Neuronal stem cell (in vitro differentiated cells): ENCODE measurements around the gene MIGA2.
A peak's percentile ranks its signal among the peaks of the same experiment; 100 is the strongest.

Source experiments
- DNase-seq: peaks from one replicate; pipeline ENCODE4 v3.0.0-alpha.2; 2013; ENCODE audit warnings: low spot score
- H2AFZ ChIP-seq: one replicate; pipeline ENCODE4 v1.6.1; 2013; ENCODE audit warnings: mild to moderate bottlenecking, low read length, inconsistent platforms
- H2AK5ac ChIP-seq: 2 replicates; pipeline ENCODE4 v1.6.1; 2013; ENCODE audit warnings: low read depth, mild to moderate bottlenecking, inconsistent platforms, low read length, moderate library complexity, mixed read lengths
- H2BK120ac ChIP-seq: 2 replicates; pipeline ENCODE4 v1.6.1; 2013; ENCODE audit warnings: low read depth, mild to moderate bottlenecking, inconsistent platforms, low read length, moderate library complexity, mixed read lengths
- H2BK12ac ChIP-seq: one replicate; pipeline ENCODE4 v1.6.1; 2013; ENCODE audit warnings: low read length, inconsistent platforms
- H2BK15ac ChIP-seq: 2 replicates; pipeline ENCODE4 v1.6.1; 2013; ENCODE audit warnings: mild to moderate bottlenecking, low read length, inconsistent platforms, mixed read lengths
- H2BK5ac ChIP-seq: one replicate; pipeline ENCODE4 v1.6.1; 2013; ENCODE audit warnings: inconsistent platforms, mild to moderate bottlenecking, low read length, moderate library complexity
- H3K14ac ChIP-seq: one replicate; pipeline ENCODE4 v1.6.1; 2013; ENCODE audit warnings: low read length, inconsistent platforms
- H3K18ac ChIP-seq: 2 replicates; pipeline ENCODE4 v1.6.1; 2013; ENCODE audit warnings: low read length, inconsistent platforms
- H3K23ac ChIP-seq: 2 replicates; pipeline ENCODE4 v1.6.1; 2013; ENCODE audit warnings: low read depth, mild to moderate bottlenecking, mixed read lengths, low read length, inconsistent platforms; ENCODE audit not compliant: poor library complexity
- H3K27ac ChIP-seq: replicated peaks from 3 replicates; pipeline ENCODE4 v1.5.1; 2013; ENCODE audit warnings: low read length, inconsistent platforms
- H3K27me3 ChIP-seq, 3 experiments: 2 replicates each; pipeline ENCODE4 v1.6.1; 2013; ENCODE audit warnings: low read length in 3 of 3, mild to moderate bottlenecking in 2 of 3, inconsistent platforms in 1 of 3, low read depth in 1 of 3, mixed read lengths in 1 of 3, moderate library complexity in 1 of 3; ENCODE audit not compliant: control insufficient read depth in 3 of 3, insufficient read depth in 3 of 3
- H3K36me3 ChIP-seq, 2 donors: replicated peaks in 1 of 2; 2 replicates each; pipeline ENCODE4 v1.6.1; 2013; ENCODE audit warnings: low read length in 2 of 2; ENCODE audit not compliant: control insufficient read depth in 2 of 2, insufficient read depth in 2 of 2
- H3K4ac ChIP-seq: 2 replicates; pipeline ENCODE4 v1.6.1; 2013; ENCODE audit warnings: inconsistent platforms, mild to moderate bottlenecking, low read length, moderate library complexity
- H3K4me1 ChIP-seq, 2 donors: 1 replicate in 1 of 2; 2 replicates in 1 of 2; pipeline ENCODE4 v1.6.1; 2013; ENCODE audit warnings: low read length in 2 of 2, low read depth in 1 of 2; ENCODE audit not compliant: control insufficient read depth in 2 of 2, insufficient read depth in 1 of 2
- H3K4me2 ChIP-seq: one replicate; pipeline ENCODE4 v1.6.1; 2013; ENCODE audit warnings: mild to moderate bottlenecking, low read length, inconsistent platforms; ENCODE audit not compliant: insufficient read depth, poor library complexity, severe bottlenecking
- H3K4me3 ChIP-seq, 2 donors: 2 replicates each; pipeline ENCODE4 v1.5.1; 2013; ENCODE audit warnings: low read length in 2 of 2, mild to moderate bottlenecking in 2 of 2, inconsistent platforms in 1 of 2, moderate library complexity in 1 of 2
- H3K79me1 ChIP-seq: one replicate; pipeline ENCODE4 v1.6.1; 2013; ENCODE audit warnings: low read depth, mild to moderate bottlenecking, inconsistent platforms, low read length, moderate library complexity
- H3K9ac ChIP-seq: one replicate; pipeline ENCODE4 v1.6.1; 2013; ENCODE audit warnings: mild to moderate bottlenecking, low read depth, low read length, inconsistent platforms; ENCODE audit not compliant: poor library complexity
- H3K9me3 ChIP-seq, 2 donors: replicated peaks in 1 of 2; 2 replicates each; pipeline versions ENCODE3 to v1.6.1; 2013; ENCODE audit warnings: low read length in 2 of 2, mild to moderate bottlenecking in 2 of 2, inconsistent platforms in 1 of 2, low read depth in 1 of 2, mixed read lengths in 1 of 2, moderate library complexity in 1 of 2; ENCODE audit not compliant: control insufficient read depth in 2 of 2, insufficient read depth in 1 of 2
- H4K8ac ChIP-seq: one replicate; pipeline ENCODE4 v1.6.1; 2013; ENCODE audit warnings: low read depth, mild to moderate bottlenecking, inconsistent platforms, low read length, moderate library complexity
- H4K91ac ChIP-seq: one replicate; pipeline ENCODE4 v1.6.1; 2013; ENCODE audit warnings: low read length, low read depth, mild to moderate bottlenecking, inconsistent platforms; ENCODE audit not compliant: poor library complexity
- WGBS, 2 donors: extraction: QIAGEN DNeasy Blood & Tissue Kit; methylation state at CpG; one replicate each; pipeline ENCODE4 v1.1.7; 2013; ENCODE audit warnings: missing lambda C conversion rate in 2 of 2, mixed read lengths in 1 of 2; ENCODE audit not compliant: insufficient read length in 2 of 2, insufficient replicate concordance in 1 of 2; ENCODE audit errors: extremely low coverage in 2 of 2; 5-methylcytosine and 5-hydroxymethylcytosine counted together

MIGA2 gene

DNA sequence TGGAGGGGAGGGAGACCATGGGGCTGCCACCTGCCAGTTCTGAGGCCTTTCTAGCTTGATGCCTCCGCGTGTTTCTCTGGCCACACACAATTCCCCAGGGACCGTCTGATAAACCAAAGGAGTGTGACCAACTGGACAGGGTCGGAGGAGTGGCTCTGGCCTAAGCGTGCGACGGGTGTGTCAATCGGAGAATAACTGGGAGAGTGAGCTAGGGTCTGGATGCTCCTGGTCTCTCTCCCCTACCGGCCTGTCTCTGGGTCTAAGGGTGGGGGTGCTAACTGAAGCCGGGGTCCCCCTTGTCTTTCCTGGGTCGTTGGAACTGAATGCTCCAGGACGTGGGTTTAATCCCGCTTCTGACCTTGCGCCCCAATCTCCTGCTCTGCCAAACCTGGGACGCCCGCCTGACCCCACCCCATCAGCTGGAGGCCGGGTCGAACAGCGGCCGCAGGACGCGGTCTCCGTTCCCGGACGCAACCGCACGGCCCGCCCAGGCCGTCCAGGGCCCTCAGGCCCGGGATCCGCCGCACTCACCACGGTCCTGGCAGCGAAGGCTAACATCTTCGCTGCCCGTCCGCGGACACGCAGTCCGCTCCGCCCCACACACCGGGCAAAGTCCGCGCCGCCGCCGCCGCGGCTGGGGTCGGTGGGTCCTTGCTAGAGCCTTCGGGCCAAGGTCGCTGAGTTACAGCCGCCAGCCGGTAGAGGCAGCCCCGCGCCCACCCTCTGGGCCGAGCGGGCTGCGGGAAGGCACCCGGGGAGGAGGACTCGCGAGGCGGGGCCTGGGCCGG is 73.7 kb downstream of the MIGA2 start:
- H3K36me3 ChIP-seq = peaks cover 0 to 11% of the 10 kb centered on the region in 2 donors
- no peaks in the 10 kb centered on the region for H3K79me1 ChIP-seq
- no peak overlapping the region for H4K8ac ChIP-seq
- peaks cover 5 to 10% of the 10 kb centered on the region in 2 donors for H3K4me1 ChIP-seq
- H2BK120ac ChIP-seq = peak overlapping the region; percentile 97
- DNase-seq = peak; percentile 46
- H2BK12ac ChIP-seq = no peak overlapping the region
- H3K9me3 ChIP-seq = no peaks in the 10 kb centered on the region
- peak overlapping the region; percentile 82 for H3K14ac ChIP-seq
- peak overlapping the region; percentile 91 for H3K4me2 ChIP-seq
- peak overlapping the region; percentile 91 for H3K9ac ChIP-seq
- H2BK15ac ChIP-seq = peak overlapping the region; percentile 75
- H3K23ac ChIP-seq = peak overlapping the region; percentile 91
- peak overlapping the region; percentile 72 to 91 for H3K4me3 ChIP-seq
- no peak overlapping the region for H2BK5ac ChIP-seq
- H2AK5ac ChIP-seq = peak overlapping the region; percentile 81
- peak overlapping the region; percentile 94 for H3K18ac ChIP-seq
- no peak overlapping the region for H3K4ac ChIP-seq
- no peak overlapping the region for H3K27ac ChIP-seq
- peaks cover 0 to 15% (median 0%) of the 10 kb centered on the region in 3 experiments for H3K27me3 ChIP-seq
- no peak overlapping the region for H4K91ac ChIP-seq
- H2AFZ ChIP-seq = peak overlapping the region; percentile 99
- WGBS, 2 donors = no CpG with 5 or more reads among the region's 64 CpGs

DNA sequence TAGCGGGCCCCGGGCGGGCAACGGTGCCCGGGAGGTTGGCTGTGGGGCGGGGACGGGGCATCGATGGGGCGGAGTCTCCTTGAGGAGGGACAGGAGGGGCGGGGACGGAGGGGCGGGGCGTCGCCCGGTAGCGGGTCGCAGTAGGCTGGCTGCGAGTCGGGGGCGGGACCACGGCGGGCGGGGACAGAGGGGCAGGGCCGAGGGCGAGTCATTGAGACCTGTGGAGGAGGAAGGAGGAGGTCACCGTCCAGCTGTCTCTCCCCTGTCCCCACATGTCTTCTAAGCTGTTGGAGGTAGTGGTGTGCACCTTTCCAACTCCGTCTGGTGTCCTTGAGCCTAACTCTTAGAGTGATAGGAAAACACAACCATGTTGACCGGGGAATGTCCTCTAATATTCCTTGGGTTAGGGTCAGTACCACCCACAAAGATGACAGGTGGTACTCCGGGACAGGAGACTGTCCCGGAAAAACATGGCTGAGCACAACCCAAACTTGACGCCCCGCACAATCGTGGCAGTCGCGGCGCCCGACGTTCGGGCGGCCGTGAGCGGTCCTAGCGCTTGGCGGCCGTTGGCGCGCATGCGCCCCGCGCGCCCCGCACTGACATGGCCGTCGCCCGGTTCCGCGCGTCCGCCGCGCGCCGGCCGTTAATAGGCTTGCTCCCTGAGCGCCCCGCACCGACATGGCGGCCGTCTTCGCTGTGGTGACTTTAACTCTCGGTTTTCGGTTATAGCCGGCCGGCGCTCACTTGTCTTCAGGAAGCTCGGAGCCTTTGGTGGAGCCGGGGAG is 74.5 kb downstream of the MIGA2 start, which contains the start of the genes CRAT and PTPA:
Gene CRAT (minus strand): TSS at position 54 of the 788 bp plus-strand sequence. CDS start 284 bp downstream, outside the sequence.
Gene PTPA (plus strand): TSS at position 676 of the 788 bp plus-strand sequence. CDS start 186 bp downstream, outside the sequence.
- Histone ChIP-seq H3K14ac (peak within 1 kb of the TSS; percentile 99), H3K4me3 (peak within 1 kb of the TSS; percentile 72 to 91), H3K36me3 (peaks cover 0 to 6% of the 10 kb centered on the region in 2 donors), H3K9ac (peak within 1 kb of the TSS; percentile 92), H3K23ac (peak within 1 kb of the TSS; percentile 93), H3K79me1 (no peaks in the 10 kb centered on the region), H3K4me2 (peak within 1 kb of the TSS; percentile 91), H3K4me1 (peaks cover 5 to 10% of the 10 kb centered on the region in 2 donors), H4K91ac (no peak within 1 kb of the TSS), H2BK120ac (peak within 1 kb of the TSS; percentile 97), H2BK12ac (no peak within 1 kb of the TSS), H3K27ac (peak within 1 kb of the TSS; percentile 98), H2BK5ac (peak within 1 kb of the TSS; percentile 94), H2AK5ac (peak within 1 kb of the TSS; percentile 94), H2BK15ac (peak within 1 kb of the TSS; percentile 75), H2AFZ (peak within 1 kb of the TSS; percentile 99), H3K18ac (peak within 1 kb of the TSS; percentile 94), H3K4ac (no peak within 1 kb of the TSS), H4K8ac (peak within 1 kb of the TSS; percentile 30), H3K9me3 (no peaks in the 10 kb centered on the region), H3K27me3 (peaks cover 0 to 15% (median 0%) of the 10 kb centered on the region in 3 experiments)
- peak; percentile 90 for DNase-seq
- no CpG with 5 or more reads among the region's 77 CpGs for WGBS, 2 donors

- no CpG with 5 or more reads among the region's 37 CpGs for WGBS, 2 donors
Measured at GRCh38 chr9:129111528-129112151, 75.2 kb downstream of the MIGA2 start.

More at GRCh38 chr9:129111528-129112151, 75.2 kb downstream of the MIGA2 start:
- Histone ChIP-seq H3K36me3 (peaks cover 0 to 6% of the 10 kb centered on the region in 2 donors), H4K8ac (peak overlapping the region; percentile 30), H3K4me2 (peak overlapping the region; percentile 89), H2AFZ (peak overlapping the region; percentile 96), H3K4me1 (peaks cover 5 to 10% of the 10 kb centered on the region in 2 donors), H3K27ac (peak overlapping the region; percentile 98), H2AK5ac (peak overlapping the region; percentile 94), H3K4me3 (peak overlapping the region; percentile 72 to 80), H3K79me1 (no peaks in the 10 kb centered on the region), H2BK15ac (peak overlapping the region; percentile 75), H2BK5ac (peak overlapping the region; percentile 94), H3K9me3 (no peaks in the 10 kb centered on the region), H3K18ac (peak overlapping the region; percentile 77), H2BK120ac (peak overlapping the region; percentile 96), H3K9ac (peak overlapping the region; percentile 90), H3K14ac (peak overlapping the region; percentile 98), H3K4ac (no peak overlapping the region), H2BK12ac (no peak overlapping the region), H3K27me3 (peaks cover 0 to 15% (median 0%) of the 10 kb centered on the region in 3 experiments), H3K23ac (peak overlapping the region; percentile 93), H4K91ac (no peak overlapping the region)
- no peak for DNase-seq
